Spleen (tissue), 11 donors: ENCODE measurements around the gene PIK3C2B. TPM values are rescaled to one million over a fixed set of nuclear protein-coding genes. Genes with fewer than 3 reads are reported as not detected.

Experiments
- DNase-seq: peaks from one replicate; pipeline ENCODE4 v3.0.0-alpha.2; 2020
- H3K27ac ChIP-seq, 8 donors: fragments of 200-600 bp; sonication (generic) in 7 of 8; 1 replicate in 4 of 8; 2 replicates in 4 of 8; pipeline versions ENCODE4 v1.5.0 to v1.8.0; 2016 to 2021; ENCODE audit warnings: inconsistent platforms in 4 of 8, mild to moderate bottlenecking in 4 of 8, moderate library complexity in 1 of 8
- H3K27me3 ChIP-seq, 7 donors: fragments of 200-600 bp; sonication (generic) in 6 of 7; replicated peaks in 1 of 7; 1 replicate in 4 of 7; 2 replicates in 3 of 7; pipeline versions ENCODE4 v1.5.0 to v1.8.0; 2016 to 2021; ENCODE audit warnings: inconsistent platforms in 3 of 7, mild to moderate bottlenecking in 1 of 7
- H3K36me3 ChIP-seq, 6 donors: fragments of 200-600 bp; sonication (generic) in 5 of 6; 1 replicate in 4 of 6; 2 replicates in 2 of 6; pipeline versions ENCODE4 v1.5.0 to v1.8.0; 2016 to 2021; ENCODE audit warnings: inconsistent platforms in 2 of 6
- H3K4me1 ChIP-seq, 6 donors: fragments of 200-600 bp; sonication (generic) in 5 of 6; 1 replicate in 3 of 6; 2 replicates in 3 of 6; pipeline versions ENCODE4 v1.5.0 to v1.8.0; 2016 to 2021; ENCODE audit warnings: inconsistent platforms in 3 of 6
- H3K4me3 ChIP-seq, 8 donors: fragments of 200-600 bp; sonication (generic) in 7 of 8; 1 replicate in 4 of 8; 2 replicates in 4 of 8; pipeline versions ENCODE4 v1.5.0 to v1.8.0; 2016 to 2021; ENCODE audit warnings: inconsistent platforms in 4 of 8, mild to moderate bottlenecking in 4 of 8, moderate library complexity in 2 of 8
- H3K9me3 ChIP-seq, 8 donors: fragments of 200-600 bp; sonication (generic) in 7 of 8; 1 replicate in 4 of 8; 2 replicates in 4 of 8; pipeline versions ENCODE4 v1.5.0 to v1.8.0; 2016 to 2021; ENCODE audit warnings: inconsistent platforms in 4 of 8
- CTCF ChIP-seq, 11 experiments: fragments of 200-600 bp in 7 of 11; fragments of 450-650 bp in 4 of 11; sonication (generic) in 4 of 11; IDR thresholded peaks in 8 of 11; conservative IDR thresholded peaks in 3 of 11; 1 replicate in 7 of 11; 2 replicates in 4 of 11; pipeline versions ENCODE4 v1.4.0 to v1.8.0; 2016 to 2021; ENCODE audit warnings: antibody characterized with exemption in 11 of 11, inconsistent platforms in 4 of 11, mild to moderate bottlenecking in 1 of 11
- POLR2A ChIP-seq, 3 donors: fragments of 450-650 bp; IDR thresholded peaks; one replicate each; pipeline ENCODE4 v1.5.1; 2017; ENCODE audit warnings: antibody characterized with exemption in 3 of 3, mild to moderate bottlenecking in 1 of 3
- POLR2AphosphoS5 ChIP-seq, 3 donors: sonication (generic); formaldehyde crosslinking; IDR thresholded peaks; one replicate each; pipeline ENCODE4 v1.5.1; 2017; ENCODE audit warnings: antibody characterized with exemption in 3 of 3
- WGBS, 5 donors: extraction: QIAGEN DNeasy Blood & Tissue Kit in 3 of 5; methylation state at CpG; one replicate each; pipeline versions ENCODE4 v1.1.5 to v1.1.7; 2013 to 2018; 5-methylcytosine and 5-hydroxymethylcytosine counted together
- intact Hi-C: fragments of 100-400 bp; cut with DNase I; formaldehyde crosslinking; loops from one replicate; pipeline ENCODE4 v1.15.0; 2023; ENCODE audit warnings: low total_unique reads
- polyA plus RNA-seq, 3 donors: library from polyadenylated mRNA; stranded (reverse); fragments of 200-250 nt; gene quantifications; one replicate each; pipeline ENCODE4 v1.2.1, GENCODE V29; 2013
- total RNA-seq, 7 donors: library from RNA; depleted of rRNA in 3 of 7; stranded (reverse); fragments of >200 nt in 3 of 7; fragmentation: NEBNext Ultra II Directional in 4 of 7; extraction: Animal tissue kit (Norgen Biotek cat#: 25700) in 4 of 7; gene quantifications; one replicate each; pipeline versions ENCODE4 v1.1.0 to v1.2.1, GENCODE V29; 2016 to 2021
- donor health status: healthy with polysubstance abuse.
- donor health status: DM: no; HTN: no; CAD: no; lungs with moderate emphysema.
- donor health status: DM: no; HTN: no; CAD: no.
- donor health status: Bipolar disorder and iron deficiency.
- donor health status: healthy.
- donor health status: DM: no; HTN: no; CAD: no.
- donor health status: DM: yes; HTN: yes; CAD: no.

PIK3C2B gene
- total and polyA plus RNA-seq, 10 donors: 9.5 to 72.2 (median 59.7) TPM

GRCh38 chr1:204530932-204531331, 36.3 kb upstream of the PIK3C2B start:
- H3K27ac ChIP-seq: peak overlapping the region in 3 of 8 donors; percentile 1 to 59 (median 18)
- TF ChIP-seq POLR2AphosphoS5 (IDR thresholded peaks at IDR 0.05) (no peak), POLR2A (IDR thresholded peaks at IDR 0.05) (no peak), CTCF (IDR thresholded peaks at IDR 0.05 in 8 of 11, conservative IDR thresholded peaks at IDR 0.05 in 3 of 11) (no peak)
- H3K27me3 ChIP-seq: no peaks in the 10 kb centered on the region
- no peaks in the 10 kb centered on the region for H3K9me3 ChIP-seq
- no peak for DNase-seq
- no peak overlapping the region for H3K4me3 ChIP-seq
- WGBS, 5 donors: 75 to 96% (median 81%) methylated on average over 1 of the region's 1 CpG
- H3K36me3 ChIP-seq: peaks cover 6 to 100% (median 96%) of the 10 kb centered on the region in 6 donors
- peaks cover 0 to 52% (median 9%) of the 10 kb centered on the region in 6 donors for H3K4me1 ChIP-seq
- intact Hi-C loops: no loop called here

GRCh38 chr1:204529371-204529895, 34.8 kb upstream of the PIK3C2B start:
- intact Hi-C loops: no loop called here
- Histone ChIP-seq H3K27ac (peak overlapping the region in 1 of 8 donors; percentile 0), H3K36me3 (peaks cover 6 to 99% (median 89%) of the 10 kb centered on the region in 6 donors), H3K27me3 (no peaks in the 10 kb centered on the region), H3K9me3 (no peaks in the 10 kb centered on the region), H3K4me3 (no peak overlapping the region), H3K4me1 (peaks cover 5 to 62% (median 19%) of the 10 kb centered on the region in 6 donors)
- DNase-seq: no peak
- TF ChIP-seq POLR2AphosphoS5 (IDR thresholded peaks at IDR 0.05): peak in 2 of 3 donors; percentile 23 to 60
- TF ChIP-seq POLR2A (IDR thresholded peaks at IDR 0.05): no peak
- 77 to 93% (median 87%) methylated on average over 6 to 7 of the region's 7 CpGs for WGBS, 5 donors

- peaks cover 5 to 63% (median 24%) of the 10 kb centered on the region in 6 donors for H3K4me1 ChIP-seq
- no peak overlapping the region for H3K4me3 ChIP-seq
- H3K9me3 ChIP-seq: peaks cover 0 to 6% (median 3%) of the 10 kb centered on the region in 8 donors
- TF ChIP-seq POLR2AphosphoS5 (IDR thresholded peaks at IDR 0.05) (no peak), POLR2A (IDR thresholded peaks at IDR 0.05) (no peak), CTCF (IDR thresholded peaks at IDR 0.05 in 8 of 11, conservative IDR thresholded peaks at IDR 0.05 in 3 of 11) (no peak)
- intact Hi-C loops: no loop called here
- DNase-seq: no peak
- WGBS, 5 donors: 86 to 91% (median 89%) methylated on average over 6 to 8 of the region's 8 CpGs
- peak overlapping the region in 1 of 8 donors; percentile 0 for H3K27ac ChIP-seq
- peaks cover 6 to 99% (median 85%) of the 10 kb centered on the region in 6 donors for H3K36me3 ChIP-seq
- no peaks in the 10 kb centered on the region for H3K27me3 ChIP-seq
These were observed 34.1 kb upstream of the PIK3C2B start for GRCh38 chr1:204528677-204529076.

- no peak overlapping the region for H3K4me3 ChIP-seq
- H3K27ac ChIP-seq: no peak overlapping the region
- H3K4me1 ChIP-seq: peaks cover 5 to 66% (median 24%) of the 10 kb centered on the region in 6 donors
- DNase-seq: no peak
- H3K36me3 ChIP-seq: peaks cover 6 to 99% (median 81%) of the 10 kb centered on the region in 6 donors
- intact Hi-C loops: no loop called here
- peaks cover 0 to 10% (median 6%) of the 10 kb centered on the region in 8 donors for H3K9me3 ChIP-seq
- no peaks in the 10 kb centered on the region for H3K27me3 ChIP-seq
- 75 to 95% (median 94%) methylated on average over 2 to 5 of the region's 5 CpGs for WGBS, 5 donors
- no peak for TF ChIP-seq CTCF (IDR thresholded peaks at IDR 0.05 in 8 of 11, conservative IDR thresholded peaks at IDR 0.05 in 3 of 11)
- TF ChIP-seq POLR2AphosphoS5 (IDR thresholded peaks at IDR 0.05): no peak
- TF ChIP-seq POLR2A (IDR thresholded peaks at IDR 0.05): no peak
These were observed 33.6 kb upstream of the PIK3C2B start for GRCh38 chr1:204528241-204528640.
